Measurements from ENCODE around the gene SEC24C. TPM values are rescaled to one million over a fixed set of nuclear protein-coding genes. Genes with fewer than 3 reads are reported as not detected.

The SEC24C gene
- polyA plus RNA-seq, 1 of the 3 experiments (the other 2 are of a cell fraction): 73.6 TPM

GRCh38 chr10:73819081-73819480 lies 74.9 kb downstream of the SEC24C start:
- no peak for DNase-seq
- peaks cover 0 to 5% of the 10 kb centered on the region in 2 experiments; a peak in 2 of 4 replicates for H3K4me1 ChIP-seq (ENCODE audit: control insufficient read depth in 1 of 2, insufficient read depth in 2 of 2, low read depth in 1 of 2, low read length in 1 of 2)
- no peaks in the 10 kb centered on the region for H3K79me2 ChIP-seq (ENCODE audit: insufficient read depth)
- H3K9ac ChIP-seq: no peak overlapping the region
- ChIA-PET POLR2A (no interaction called here), CTCF (interaction anchor here (1.0 to 1.8 kb wide), 4 partner anchors 8 to 61 kb away, joined by 4 to 7 read pairs (median 4); no protein-coding TSS in a partner anchor)
- H2AFZ ChIP-seq (ENCODE audit: low read depth): no peak overlapping the region
- no peaks in the 10 kb centered on the region for H3K9me3 ChIP-seq
- H3K36me3 ChIP-seq (replicated peaks in 1 of 2; ENCODE audit: control insufficient read depth in 1 of 2, insufficient read depth in 2 of 2, low read length in 1 of 2): peaks cover 18 to 34% of the 10 kb centered on the region in 2 experiments
- H3K4me3 ChIP-seq (ENCODE audit: low read depth in 2 of 2, low read length in 1 of 2): no peak overlapping the region
- no peaks in the 10 kb centered on the region for H4K20me1 ChIP-seq (ENCODE audit: insufficient read depth)
- no peaks in the 10 kb centered on the region for H3K9me2 ChIP-seq
- H3K27ac ChIP-seq (ENCODE audit: low read depth in 2 of 2, low read length in 1 of 2): no peak overlapping the region
- peaks cover 26% of the 10 kb centered on the region for H3F3A ChIP-seq (replicated peaks; ENCODE audit: insufficient read depth)
- WGBS (ENCODE audit: low lambda C conversion rate): 92% methylated on average over 5 of the region's 5 CpGs
- no peaks in the 10 kb centered on the region for H3K27me3 ChIP-seq (ENCODE audit: insufficient read depth)
- no peak overlapping the region for H3K4me2 ChIP-seq
- TF ChIP-seq, protein P1, sequence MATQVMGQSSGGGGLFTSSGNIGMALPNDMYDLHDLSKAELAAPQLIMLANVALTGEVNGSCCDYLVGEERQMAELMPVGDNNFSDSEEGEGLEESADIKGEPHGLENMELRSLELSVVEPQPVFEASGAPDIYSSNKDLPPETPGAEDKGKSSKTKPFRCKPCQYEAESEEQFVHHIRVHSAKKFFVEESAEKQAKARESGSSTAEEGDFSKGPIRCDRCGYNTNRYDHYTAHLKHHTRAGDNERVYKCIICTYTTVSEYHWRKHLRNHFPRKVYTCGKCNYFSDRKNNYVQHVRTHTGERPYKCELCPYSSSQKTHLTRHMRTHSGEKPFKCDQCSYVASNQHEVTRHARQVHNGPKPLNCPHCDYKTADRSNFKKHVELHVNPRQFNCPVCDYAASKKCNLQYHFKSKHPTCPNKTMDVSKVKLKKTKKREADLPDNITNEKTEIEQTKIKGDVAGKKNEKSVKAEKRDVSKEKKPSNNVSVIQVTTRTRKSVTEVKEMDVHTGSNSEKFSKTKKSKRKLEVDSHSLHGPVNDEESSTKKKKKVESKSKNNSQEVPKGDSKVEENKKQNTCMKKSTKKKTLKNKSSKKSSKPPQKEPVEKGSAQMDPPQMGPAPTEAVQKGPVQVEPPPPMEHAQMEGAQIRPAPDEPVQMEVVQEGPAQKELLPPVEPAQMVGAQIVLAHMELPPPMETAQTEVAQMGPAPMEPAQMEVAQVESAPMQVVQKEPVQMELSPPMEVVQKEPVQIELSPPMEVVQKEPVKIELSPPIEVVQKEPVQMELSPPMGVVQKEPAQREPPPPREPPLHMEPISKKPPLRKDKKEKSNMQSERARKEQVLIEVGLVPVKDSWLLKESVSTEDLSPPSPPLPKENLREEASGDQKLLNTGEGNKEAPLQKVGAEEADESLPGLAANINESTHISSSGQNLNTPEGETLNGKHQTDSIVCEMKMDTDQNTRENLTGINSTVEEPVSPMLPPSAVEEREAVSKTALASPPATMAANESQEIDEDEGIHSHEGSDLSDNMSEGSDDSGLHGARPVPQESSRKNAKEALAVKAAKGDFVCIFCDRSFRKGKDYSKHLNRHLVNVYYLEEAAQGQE (IDR thresholded peaks at IDR 0.05; ENCODE audit: low read depth, low read length): no peak
- no peak for TF ChIP-seq TCF12 (IDR thresholded peaks at IDR 0.05)
- TF ChIP-seq GATA2 (CRISPR knock-in tag; IDR thresholded peaks at IDR 0.05): no peak
- TF ChIP-seq RCOR1 (IDR thresholded peaks at IDR 0.05; ENCODE audit: low read length): no peak
- TF ChIP-seq RAD21 (IDR thresholded peaks at IDR 0.05; ENCODE audit: low read length): no peak
- TF ChIP-seq POLR2AphosphoS5 (IDR thresholded peaks at IDR 0.05; ENCODE audit: low read depth, low read length): no peak
- no peak for TF ChIP-seq TAF1 (IDR thresholded peaks at IDR 0.05; ENCODE audit: borderline replicate concordance, low read depth, low read length)
- no peak for TF ChIP-seq TEAD4 (IDR thresholded peaks at IDR 0.05; ENCODE audit: borderline replicate concordance, insufficient read depth)
- TF ChIP-seq RXRA (IDR thresholded peaks at IDR 0.05; ENCODE audit: borderline replicate concordance, low read depth): no peak
- TF ChIP-seq EZH2phosphoT487 (IDR thresholded peaks at IDR 0.05; ENCODE audit: borderline replicate concordance, low read depth): no peak
- TF ChIP-seq YY1 (IDR thresholded peaks at IDR 0.05; ENCODE audit: low read depth): no peak
- no peak for TF ChIP-seq USF2 (IDR thresholded peaks at IDR 0.05; ENCODE audit: borderline replicate concordance, low read depth, low read length)
- no peak for TF ChIP-seq CHD2 (IDR thresholded peaks at IDR 0.05; ENCODE audit: low read length, partially characterized antibody)
- TF ChIP-seq MEF2A (IDR thresholded peaks at IDR 0.05; ENCODE audit: borderline replicate concordance, low read depth): no peak
- no peak for TF ChIP-seq GABPA (IDR thresholded peaks at IDR 0.05; ENCODE audit: low read depth)
- TF ChIP-seq, protein P2, sequence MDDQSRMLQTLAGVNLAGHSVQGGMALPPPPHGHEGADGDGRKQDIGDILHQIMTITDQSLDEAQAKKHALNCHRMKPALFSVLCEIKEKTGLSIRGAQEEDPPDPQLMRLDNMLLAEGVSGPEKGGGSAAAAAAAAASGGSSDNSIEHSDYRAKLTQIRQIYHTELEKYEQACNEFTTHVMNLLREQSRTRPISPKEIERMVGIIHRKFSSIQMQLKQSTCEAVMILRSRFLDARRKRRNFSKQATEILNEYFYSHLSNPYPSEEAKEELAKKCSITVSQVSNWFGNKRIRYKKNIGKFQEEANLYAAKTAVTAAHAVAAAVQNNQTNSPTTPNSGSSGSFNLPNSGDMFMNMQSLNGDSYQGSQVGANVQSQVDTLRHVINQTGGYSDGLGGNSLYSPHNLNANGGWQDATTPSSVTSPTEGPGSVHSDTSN (IDR thresholded peaks at IDR 0.05): no peak
